H9 (cell line): ENCODE measurements around the gene ITIH5. TPM values are rescaled to one million over a fixed set of nuclear protein-coding genes. Genes with fewer than 3 reads are reported as not detected.

ENCODE experiments used
- DNase-seq: peaks from one replicate; pipeline ENCODE4 v3.0.0-alpha.2; 2017
- H2AFZ ChIP-seq: one replicate; pipeline ENCODE4 v1.6.1; 2013; ENCODE audit warnings: mild to moderate bottlenecking, low read length, control low read depth, moderate library complexity
- H2AK5ac ChIP-seq: 2 replicates; pipeline ENCODE4 v1.6.1; 2013; ENCODE audit warnings: low read length, control low read depth, mixed read lengths; ENCODE audit not compliant: insufficient read length
- H2BK120ac ChIP-seq: one replicate; pipeline ENCODE4 v1.6.1; 2013; ENCODE audit warnings: low read depth, mild to moderate bottlenecking, low read length, control low read depth, inconsistent platforms; ENCODE audit not compliant: poor library complexity, severe bottlenecking
- H2BK12ac ChIP-seq: 2 replicates; pipeline ENCODE4 v1.6.1; 2013; ENCODE audit warnings: low read length, control low read depth, mixed read lengths, low read depth; ENCODE audit not compliant: insufficient read length
- H2BK15ac ChIP-seq: 2 replicates; pipeline ENCODE4 v1.6.1; 2013; ENCODE audit warnings: low read depth, low read length, control low read depth
- H2BK20ac ChIP-seq: one replicate; pipeline ENCODE4 v1.6.1; 2013; ENCODE audit warnings: low read depth, mild to moderate bottlenecking, low read length, control low read depth, inconsistent platforms; ENCODE audit not compliant: poor library complexity, severe bottlenecking
- H2BK5ac ChIP-seq: 2 replicates; pipeline ENCODE4 v1.6.1; 2013; ENCODE audit warnings: low read length, control low read depth, mixed read lengths; ENCODE audit not compliant: insufficient read length
- H3K14ac ChIP-seq: 2 replicates; pipeline ENCODE4 v1.6.1; 2013; ENCODE audit warnings: low read length, control low read depth; ENCODE audit not compliant: insufficient read depth
- H3K18ac ChIP-seq: 2 replicates; pipeline ENCODE4 v1.6.1; 2013; ENCODE audit warnings: low read depth, mild to moderate bottlenecking, mixed read lengths, low read length, control low read depth; ENCODE audit not compliant: insufficient read length
- H3K23ac ChIP-seq: 2 replicates; pipeline ENCODE4 v1.6.1; 2013; ENCODE audit warnings: low read length, control low read depth, mixed read lengths, low read depth; ENCODE audit not compliant: insufficient read length
- H3K23me2 ChIP-seq: 2 replicates; pipeline ENCODE4 v1.6.1; 2013; ENCODE audit warnings: low read depth, mild to moderate bottlenecking, mixed read lengths, low read length, control low read depth; ENCODE audit not compliant: insufficient read length, poor library complexity, severe bottlenecking
- H3K27ac ChIP-seq: 2 replicates; pipeline ENCODE4 v1.5.1; 2013; ENCODE audit warnings: low read length, control low read depth, mixed read lengths, low read depth; ENCODE audit not compliant: insufficient read length
- H3K27me3 ChIP-seq: 2 replicates; pipeline ENCODE4 v1.6.1; 2013; ENCODE audit warnings: low read length, control low read depth, inconsistent platforms; ENCODE audit not compliant: insufficient read depth
- H3K4ac ChIP-seq: 2 replicates; pipeline ENCODE4 v1.6.1; 2013; ENCODE audit warnings: low read depth, mild to moderate bottlenecking, control low read depth, inconsistent platforms, low read length, moderate library complexity
- H3K4me1 ChIP-seq: 2 replicates; pipeline ENCODE4 v1.6.1; 2013; ENCODE audit warnings: low read length, control low read depth, inconsistent platforms; ENCODE audit not compliant: insufficient read depth
- H3K4me2 ChIP-seq: 2 replicates; pipeline ENCODE4 v1.6.1; 2013; ENCODE audit warnings: low read length, control low read depth, mixed read lengths; ENCODE audit not compliant: insufficient read length, insufficient read depth
- H3K56ac ChIP-seq: 2 replicates; pipeline ENCODE4 v1.6.1; 2013; ENCODE audit warnings: low read depth, mild to moderate bottlenecking, mixed read lengths, low read length, control low read depth; ENCODE audit not compliant: insufficient read length
- H3K79me1 ChIP-seq: 2 replicates; pipeline ENCODE4 v1.6.1; 2013; ENCODE audit warnings: low read depth, mild to moderate bottlenecking, moderate library complexity, low read length, control low read depth, inconsistent platforms; ENCODE audit not compliant: insufficient read depth, poor library complexity, severe bottlenecking
- H3K79me2 ChIP-seq: 2 replicates; pipeline ENCODE4 v1.6.1; 2013; ENCODE audit warnings: low read length, control low read depth, inconsistent platforms; ENCODE audit not compliant: insufficient read depth
- H3K9ac ChIP-seq: 2 replicates; pipeline ENCODE4 v1.6.1; 2013; ENCODE audit warnings: low read length, control low read depth, mixed read lengths; ENCODE audit not compliant: insufficient read length; ENCODE audit errors: extremely low read depth
- H3K9me3 ChIP-seq: one replicate; pipeline ENCODE4 v1.6.1; 2013; ENCODE audit warnings: low read depth, low read length, inconsistent platforms; ENCODE audit not compliant: control insufficient read depth
- H3T11ph ChIP-seq: one replicate; pipeline ENCODE4 v1.6.1; 2013; ENCODE audit warnings: mild to moderate bottlenecking, low read length, control low read depth, inconsistent platforms
- H4K20me1 ChIP-seq: one replicate; pipeline ENCODE4 v1.6.1; 2013; ENCODE audit not compliant: control insufficient read depth, insufficient read length, insufficient read depth
- H4K5ac ChIP-seq: 2 replicates; pipeline ENCODE4 v1.6.1; 2013; ENCODE audit warnings: low read depth, mild to moderate bottlenecking, mixed read lengths, low read length, control low read depth; ENCODE audit not compliant: insufficient read length
- H4K8ac ChIP-seq: replicated peaks from 2 replicates; pipeline ENCODE4 v1.6.1; 2013; ENCODE audit warnings: low read length, control low read depth, mixed read lengths, low read depth; ENCODE audit not compliant: insufficient read length
- H4K91ac ChIP-seq: 2 replicates; pipeline ENCODE4 v1.6.1; 2013; ENCODE audit warnings: low read depth, mild to moderate bottlenecking, moderate library complexity, mixed read lengths, low read length, control low read depth; ENCODE audit not compliant: insufficient read length
- H3K27ac Mint-ChIP-seq, 3 experiments: 2 replicates in 2 of 3; 3 replicates in 1 of 3; pipeline ENCODE4 v1.8.0; 2020 to 2021; ENCODE audit warnings: mixed read lengths in 3 of 3, mild to moderate bottlenecking in 1 of 3, moderate library complexity in 1 of 3
- H3K27me3 Mint-ChIP-seq: 2 replicates; pipeline ENCODE4 v1.8.0; 2021; ENCODE audit warnings: low read depth, mild to moderate bottlenecking, moderate library complexity, mixed read lengths
- H3K36me3 Mint-ChIP-seq, 3 experiments: 2 replicates in 2 of 3; 3 replicates in 1 of 3; pipeline ENCODE4 v1.8.0; 2020 to 2021; ENCODE audit warnings: low read depth in 3 of 3, mixed read lengths in 3 of 3; ENCODE audit not compliant: insufficient read depth in 1 of 3
- H3K4me1 Mint-ChIP-seq, 2 experiments: 2 replicates each; pipeline ENCODE4 v1.8.0; 2020; ENCODE audit warnings: mixed read lengths in 2 of 2
- H3K4me3 Mint-ChIP-seq, 2 experiments: 2 replicates in 1 of 2; 3 replicates in 1 of 2; pipeline ENCODE4 v1.8.0; 2020 to 2021; ENCODE audit warnings: mild to moderate bottlenecking in 2 of 2, mixed read lengths in 2 of 2, moderate library complexity in 1 of 2
- H3K9me3 Mint-ChIP-seq, 2 experiments: 2 replicates in 1 of 2; 3 replicates in 1 of 2; pipeline ENCODE4 v1.8.0; 2020; ENCODE audit warnings: mild to moderate bottlenecking in 2 of 2, mixed read lengths in 2 of 2, moderate library complexity in 1 of 2
- WGBS: extraction: QIAGEN DNeasy Blood & Tissue Kit; methylation state at CpG from one replicate; pipeline ENCODE4 v1.1.7; 2013; ENCODE audit warnings: missing lambda C conversion rate, low lambda C conversion rate, mixed read lengths; ENCODE audit not compliant: insufficient read length; ENCODE audit errors: extremely low coverage; 5-methylcytosine and 5-hydroxymethylcytosine counted together
- total RNA-seq: library from RNA; stranded (reverse); gene quantifications from 2 replicates; pipeline ENCODE4 v1.2.1, GENCODE V29; 2021
- TF ChIP-seq, protein P1 (sequence below): fragments of 200-600 bp; sonication (generic); conservative IDR thresholded peaks from 3 replicates; pipeline ENCODE4 v1.8.0; 2021; ENCODE audit warnings: antibody characterized with exemption, mild to moderate bottlenecking

ITIH5 gene
- total RNA-seq, 1 experiment from 2014 or later, result 1.3 TPM

DNA sequence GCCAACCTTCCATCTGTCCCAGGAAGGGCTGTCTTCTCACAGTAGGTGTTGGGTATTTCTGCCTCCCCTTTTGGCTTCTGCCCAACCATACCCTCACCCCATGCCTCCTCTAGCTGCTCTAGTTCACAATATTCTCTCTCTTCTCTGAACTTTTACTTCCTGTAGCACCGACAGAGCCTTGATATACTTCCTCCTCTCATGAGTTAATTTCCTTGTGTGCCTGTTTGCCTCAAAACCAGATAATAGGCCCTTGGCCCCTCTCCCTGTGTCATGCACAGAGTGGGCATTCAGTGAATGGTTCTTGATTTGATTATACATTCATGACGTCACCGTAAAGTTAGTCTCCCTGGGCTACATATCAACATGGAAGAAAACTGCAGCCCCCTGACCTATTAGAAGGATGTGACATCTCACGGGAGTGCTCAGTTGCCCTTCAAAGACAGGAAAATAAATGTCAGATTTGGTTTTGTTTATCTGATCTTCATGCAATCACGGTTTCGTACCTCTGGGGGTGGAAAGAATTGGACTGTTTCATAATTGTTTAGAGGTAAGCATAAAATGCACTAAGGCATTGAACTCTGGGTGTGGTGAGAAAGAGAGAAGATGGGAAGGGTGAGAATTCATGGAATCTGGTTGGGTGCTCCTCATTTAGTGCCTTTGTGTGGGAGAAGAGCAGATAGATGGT, 127.7 kb downstream of the ITIH5 start:
- H3K4me1 ChIP-seq, result peaks cover 8% of the 10 kb centered on the region; the same call in 1 of the 2 replicates
- no peaks in the 10 kb centered on the region for H3K27me3 ChIP-seq
- H4K5ac ChIP-seq, result no peak overlapping the region
- no peak overlapping the region for H3K4ac ChIP-seq
- H3K23ac ChIP-seq, result no peak overlapping the region
- no peak overlapping the region for H2BK15ac ChIP-seq
- no peak overlapping the region for H2AK5ac ChIP-seq
- H3K14ac ChIP-seq, result no peak overlapping the region
- no peak for DNase-seq
- no peak overlapping the region for H3K4me3 Mint-ChIP-seq
- peaks cover 0 to 7% (median 0%) of the 10 kb centered on the region in 3 experiments; a peak in 1 of 7 replicates for H3K36me3 Mint-ChIP-seq
- no peak overlapping the region for H4K8ac ChIP-seq
- H4K91ac ChIP-seq, result peak overlapping the region; percentile 14
- H3T11ph ChIP-seq, result no peak overlapping the region
- peak overlapping the region in 2 of 3 experiments; percentile 4 to 64; a peak in 4 of 7 replicates for H3K27ac Mint-ChIP-seq
- peaks cover 0 to 2% of the 10 kb centered on the region in 2 experiments; a peak in 3 of 5 replicates for H3K9me3 Mint-ChIP-seq
- TF ChIP-seq, protein P1, sequence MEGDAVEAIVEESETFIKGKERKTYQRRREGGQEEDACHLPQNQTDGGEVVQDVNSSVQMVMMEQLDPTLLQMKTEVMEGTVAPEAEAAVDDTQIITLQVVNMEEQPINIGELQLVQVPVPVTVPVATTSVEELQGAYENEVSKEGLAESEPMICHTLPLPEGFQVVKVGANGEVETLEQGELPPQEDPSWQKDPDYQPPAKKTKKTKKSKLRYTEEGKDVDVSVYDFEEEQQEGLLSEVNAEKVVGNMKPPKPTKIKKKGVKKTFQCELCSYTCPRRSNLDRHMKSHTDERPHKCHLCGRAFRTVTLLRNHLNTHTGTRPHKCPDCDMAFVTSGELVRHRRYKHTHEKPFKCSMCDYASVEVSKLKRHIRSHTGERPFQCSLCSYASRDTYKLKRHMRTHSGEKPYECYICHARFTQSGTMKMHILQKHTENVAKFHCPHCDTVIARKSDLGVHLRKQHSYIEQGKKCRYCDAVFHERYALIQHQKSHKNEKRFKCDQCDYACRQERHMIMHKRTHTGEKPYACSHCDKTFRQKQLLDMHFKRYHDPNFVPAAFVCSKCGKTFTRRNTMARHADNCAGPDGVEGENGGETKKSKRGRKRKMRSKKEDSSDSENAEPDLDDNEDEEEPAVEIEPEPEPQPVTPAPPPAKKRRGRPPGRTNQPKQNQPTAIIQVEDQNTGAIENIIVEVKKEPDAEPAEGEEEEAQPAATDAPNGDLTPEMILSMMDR, result no peak
- H3K27ac ChIP-seq, result no peak overlapping the region
- H3K4me1 Mint-ChIP-seq, result peaks cover 26 to 46% of the 10 kb centered on the region in 2 experiments
- no peak overlapping the region for H2BK20ac ChIP-seq
- H3K9ac ChIP-seq, result no peak overlapping the region
- no peak overlapping the region for H2BK12ac ChIP-seq
- H3K23me2 ChIP-seq, result no peaks in the 10 kb centered on the region
- H2BK120ac ChIP-seq, result no peak overlapping the region
- no peak overlapping the region for H3K56ac ChIP-seq
- no peaks in the 10 kb centered on the region for H3K79me2 ChIP-seq
- H2BK5ac ChIP-seq, result no peak overlapping the region
- WGBS, result no CpG with 5 or more reads among the region's 6 CpGs
- no peaks in the 10 kb centered on the region for H3K9me3 ChIP-seq
- peaks cover 20% of the 10 kb centered on the region for H3K27me3 Mint-ChIP-seq
- H2AFZ ChIP-seq, result no peak overlapping the region
- H3K79me1 ChIP-seq, result no peaks in the 10 kb centered on the region
- no peak overlapping the region for H3K18ac ChIP-seq
- no peaks in the 10 kb centered on the region for H4K20me1 ChIP-seq
- no peak overlapping the region for H3K4me2 ChIP-seq
